ENCODE measurements around the gene CMPK2. TPM values are rescaled to one million over a fixed set of nuclear protein-coding genes. Genes with fewer than 3 reads are reported as not detected.

CMPK2 gene
- total and polyA plus RNA-seq, 2 experiments from 2014 or later: 4.1 to 5.4 TPM

- H3K9me3 ChIP-seq (ENCODE audit: low read depth): peaks cover 6% of the 10 kb centered on the region
- TF ChIP-seq EZH2phosphoT487 (IDR thresholded peaks at IDR 0.05; ENCODE audit: low read depth, severe bottlenecking, unreplicated experiment) (no peak), EZH2 (IDR thresholded peaks at IDR 0.05; ENCODE audit: borderline replicate concordance) (no peak)
- TF ChIP-seq, protein P1, sequence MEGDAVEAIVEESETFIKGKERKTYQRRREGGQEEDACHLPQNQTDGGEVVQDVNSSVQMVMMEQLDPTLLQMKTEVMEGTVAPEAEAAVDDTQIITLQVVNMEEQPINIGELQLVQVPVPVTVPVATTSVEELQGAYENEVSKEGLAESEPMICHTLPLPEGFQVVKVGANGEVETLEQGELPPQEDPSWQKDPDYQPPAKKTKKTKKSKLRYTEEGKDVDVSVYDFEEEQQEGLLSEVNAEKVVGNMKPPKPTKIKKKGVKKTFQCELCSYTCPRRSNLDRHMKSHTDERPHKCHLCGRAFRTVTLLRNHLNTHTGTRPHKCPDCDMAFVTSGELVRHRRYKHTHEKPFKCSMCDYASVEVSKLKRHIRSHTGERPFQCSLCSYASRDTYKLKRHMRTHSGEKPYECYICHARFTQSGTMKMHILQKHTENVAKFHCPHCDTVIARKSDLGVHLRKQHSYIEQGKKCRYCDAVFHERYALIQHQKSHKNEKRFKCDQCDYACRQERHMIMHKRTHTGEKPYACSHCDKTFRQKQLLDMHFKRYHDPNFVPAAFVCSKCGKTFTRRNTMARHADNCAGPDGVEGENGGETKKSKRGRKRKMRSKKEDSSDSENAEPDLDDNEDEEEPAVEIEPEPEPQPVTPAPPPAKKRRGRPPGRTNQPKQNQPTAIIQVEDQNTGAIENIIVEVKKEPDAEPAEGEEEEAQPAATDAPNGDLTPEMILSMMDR (IDR thresholded peaks at IDR 0.05; ENCODE audit: poor library complexity): no peak
- H3K27me3 ChIP-seq: no peaks in the 10 kb centered on the region
- H2AFZ ChIP-seq: no peak overlapping the region
- H3K79me2 ChIP-seq: no peaks in the 10 kb centered on the region
- no peak for DNase-seq (ENCODE audit: low spot score)
- H3K4me3 ChIP-seq: no peak overlapping the region
- 83% methylated on average over 1 of the region's 1 CpG for WGBS (ENCODE audit: low lambda C conversion rate, missing lambda C conversion rate)
- peaks cover 6% of the 10 kb centered on the region for H3K4me1 ChIP-seq (ENCODE audit: insufficient read depth)
- H3K27ac ChIP-seq: no peak overlapping the region
- H3K36me3 ChIP-seq (replicated peaks; ENCODE audit: insufficient read depth, low read depth): no peaks in the 10 kb centered on the region
- H4K20me1 ChIP-seq (ENCODE audit: insufficient read depth, poor library complexity, severe bottlenecking): no peaks in the 10 kb centered on the region
- no peaks in the 10 kb centered on the region for H3K9me2 ChIP-seq (replicated peaks; ENCODE audit: insufficient read depth)
- H3K4me2 ChIP-seq: no peak overlapping the region
Measured at GRCh38 chr2:6831229-6831628, 34.5 kb downstream of the CMPK2 start.

DNA sequence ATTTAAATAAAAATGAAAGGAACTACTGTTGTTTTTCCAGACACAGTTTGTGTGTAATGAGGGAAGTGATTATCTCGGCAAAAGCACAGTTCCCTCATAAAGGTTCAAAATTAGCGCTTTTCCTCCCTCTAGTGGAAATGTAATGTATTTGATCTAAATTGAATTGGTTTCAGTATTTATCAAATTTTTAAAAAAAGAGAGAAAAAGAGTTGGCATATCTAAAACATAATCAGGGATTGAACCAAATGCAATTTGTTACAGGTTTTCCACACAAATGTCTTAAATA, 37.5 kb downstream of the CMPK2 start:
- H3K9me2 ChIP-seq (replicated peaks; ENCODE audit: insufficient read depth): no peaks in the 10 kb centered on the region
- H3K79me2 ChIP-seq: no peaks in the 10 kb centered on the region
- WGBS (ENCODE audit: low lambda C conversion rate, missing lambda C conversion rate): 8% methylated on average over 2 of the region's 2 CpGs
- no peaks in the 10 kb centered on the region for H3K27me3 ChIP-seq
- peak overlapping the region; percentile 70 for H3K27ac ChIP-seq
- peak; percentile 66 for DNase-seq (ENCODE audit: low spot score)
- H3K9me3 ChIP-seq (ENCODE audit: low read depth): peaks cover 6% of the 10 kb centered on the region
- H3K4me2 ChIP-seq: peak overlapping the region; percentile 57
- TF ChIP-seq, protein P1 (IDR thresholded peaks at IDR 0.05; ENCODE audit: poor library complexity): peak; percentile 64
- TF ChIP-seq EZH2phosphoT487 (IDR thresholded peaks at IDR 0.05; ENCODE audit: low read depth, severe bottlenecking, unreplicated experiment) (no peak), EZH2 (IDR thresholded peaks at IDR 0.05; ENCODE audit: borderline replicate concordance) (no peak)
- no peak overlapping the region for H3K4me3 ChIP-seq
- H3K36me3 ChIP-seq (replicated peaks; ENCODE audit: insufficient read depth, low read depth): no peaks in the 10 kb centered on the region
- no peaks in the 10 kb centered on the region for H4K20me1 ChIP-seq (ENCODE audit: insufficient read depth, poor library complexity, severe bottlenecking)
- H3K4me1 ChIP-seq (ENCODE audit: insufficient read depth): peaks cover 6% of the 10 kb centered on the region
- peak overlapping the region; percentile 17 for H2AFZ ChIP-seq

DNA sequence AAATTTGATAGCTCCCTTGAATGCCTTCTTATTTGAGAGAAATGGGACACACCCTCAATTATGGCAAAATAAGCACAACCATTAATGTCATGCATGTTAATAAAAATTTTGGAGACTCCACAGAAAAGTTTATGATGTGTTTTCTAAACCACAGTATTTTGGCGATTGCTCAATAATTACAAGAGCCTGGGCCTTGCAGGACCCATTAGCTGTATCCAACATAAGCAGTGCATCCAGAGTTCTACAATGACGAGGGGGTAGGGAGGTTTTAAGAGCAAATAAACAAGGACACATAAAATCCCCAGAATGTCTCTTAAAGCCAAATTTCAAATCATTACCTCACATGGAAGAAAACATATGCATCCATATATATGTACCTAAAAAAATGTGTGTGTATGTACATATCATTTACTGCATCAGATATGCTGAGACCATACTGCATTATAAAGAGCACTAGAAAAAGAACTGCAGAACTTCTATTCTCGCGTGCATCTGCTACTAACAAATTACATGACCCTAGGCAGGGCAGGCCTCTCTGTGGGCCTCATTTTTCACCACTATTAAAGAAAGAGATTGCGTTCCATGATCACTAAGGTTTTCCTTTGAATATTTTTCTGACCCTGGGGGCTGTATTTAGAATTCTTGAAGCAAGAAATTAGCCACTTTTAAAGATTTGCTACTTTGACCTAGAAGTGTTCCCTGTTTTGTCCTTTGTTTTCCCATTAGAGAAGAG, 38.0 kb downstream of the CMPK2 start:
- peak; percentile 16 for DNase-seq (ENCODE audit: low spot score)
- Histone ChIP-seq H3K27ac (peak overlapping the region; percentile 70), H2AFZ (peak overlapping the region; percentile 17), H3K27me3 (no peaks in the 10 kb centered on the region), H3K36me3 (replicated peaks; ENCODE audit: insufficient read depth, low read depth) (no peaks in the 10 kb centered on the region), H3K79me2 (no peaks in the 10 kb centered on the region), H3K9me2 (replicated peaks; ENCODE audit: insufficient read depth) (no peaks in the 10 kb centered on the region), H3K4me2 (peak overlapping the region; percentile 57), H3K4me1 (ENCODE audit: insufficient read depth) (peaks cover 6% of the 10 kb centered on the region), H3K9me3 (ENCODE audit: low read depth) (peaks cover 6% of the 10 kb centered on the region), H3K4me3 (no peak overlapping the region), H4K20me1 (ENCODE audit: insufficient read depth, poor library complexity, severe bottlenecking) (no peaks in the 10 kb centered on the region)
- TF ChIP-seq EZH2 (IDR thresholded peaks at IDR 0.05; ENCODE audit: borderline replicate concordance): no peak
- no peak for TF ChIP-seq EZH2phosphoT487 (IDR thresholded peaks at IDR 0.05; ENCODE audit: low read depth, severe bottlenecking, unreplicated experiment)
- TF ChIP-seq, protein P1 (IDR thresholded peaks at IDR 0.05; ENCODE audit: poor library complexity): no peak
- WGBS (ENCODE audit: low lambda C conversion rate, missing lambda C conversion rate): 48% methylated on average over 5 of the region's 5 CpGs
